ENCODE data around the gene TMEM43. TPM values are rescaled to one million over a fixed set of nuclear protein-coding genes. Genes with fewer than 3 reads are reported as not detected.

TMEM43 gene
- total RNA-seq, 5 donors from 2014 or later (not counting 1 experiment from before 2014, with no cell fraction given): 36.9 to 76.3 (median 63.6) TPM

DNA sequence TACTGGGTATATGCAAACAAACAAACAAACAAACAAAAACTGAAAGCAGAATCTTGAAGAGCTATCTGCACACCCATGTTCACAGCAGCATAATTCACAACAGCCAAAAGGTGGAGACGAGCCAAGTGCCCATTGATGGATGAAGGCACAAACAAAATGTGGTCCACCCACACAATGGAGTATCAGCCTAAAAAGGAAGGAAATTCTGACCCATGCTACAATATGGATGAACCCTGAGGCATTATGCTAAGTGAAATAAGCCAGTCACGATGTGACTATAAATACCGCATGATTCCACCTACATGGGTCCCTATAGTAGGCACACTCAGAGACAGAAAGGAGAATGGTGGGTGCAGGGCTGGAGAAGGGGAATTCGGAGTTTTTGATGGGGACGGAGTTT, 29.4 kb downstream of the TMEM43 start:
- Histone ChIP-seq H3K27ac (ENCODE audit: low read length) (no peak overlapping the region), H3K36me3 (ENCODE audit: control insufficient read depth in 2 of 2, extremely low read depth in 1 of 2, insufficient read depth in 1 of 2, low read length in 1 of 2) (peaks cover 7 to 71% of the 10 kb centered on the region in 2 donors), H3K4me1 (ENCODE audit: control insufficient read depth in 1 of 2, extremely low read depth in 1 of 2, insufficient read depth in 2 of 2, low read length in 2 of 2) (no peaks in the 10 kb centered on the region), H3K27me3 (replicated peaks in 1 of 2; ENCODE audit: control insufficient read depth in 2 of 2, extremely low read depth in 1 of 2, insufficient read depth in 2 of 2, low read length in 1 of 2) (no peaks in the 10 kb centered on the region), H3K4me3 (ENCODE audit: control insufficient read depth in 1 of 2, extremely low read depth in 1 of 2, low read length in 1 of 2) (no peak overlapping the region), H3K9me3 (no peaks in the 10 kb centered on the region)
- ATAC-seq (replicated peaks in 1 of 4) (no peak), DNase-seq (no peak)
- ChIA-PET CTCF (no interaction called here), POLR2A (no interaction called here)
- 100% methylated on average over 2 of the region's 5 CpGs for WGBS (ENCODE audit: insufficient coverage)
- H3K27ac Mint-ChIP-seq: peak overlapping the region in 1 of 2 donors; percentile 41
- H3K27me3 Mint-ChIP-seq: no peaks in the 10 kb centered on the region
- H3K36me3 Mint-ChIP-seq: peaks cover 66% of the 10 kb centered on the region
- H3K4me3 Mint-ChIP-seq: no peak overlapping the region
- H3K9me3 Mint-ChIP-seq: no peaks in the 10 kb centered on the region
- H3K4me1 Mint-ChIP-seq: peaks cover 20 to 35% (median 26%) of the 10 kb centered on the region in 3 donors

DNA sequence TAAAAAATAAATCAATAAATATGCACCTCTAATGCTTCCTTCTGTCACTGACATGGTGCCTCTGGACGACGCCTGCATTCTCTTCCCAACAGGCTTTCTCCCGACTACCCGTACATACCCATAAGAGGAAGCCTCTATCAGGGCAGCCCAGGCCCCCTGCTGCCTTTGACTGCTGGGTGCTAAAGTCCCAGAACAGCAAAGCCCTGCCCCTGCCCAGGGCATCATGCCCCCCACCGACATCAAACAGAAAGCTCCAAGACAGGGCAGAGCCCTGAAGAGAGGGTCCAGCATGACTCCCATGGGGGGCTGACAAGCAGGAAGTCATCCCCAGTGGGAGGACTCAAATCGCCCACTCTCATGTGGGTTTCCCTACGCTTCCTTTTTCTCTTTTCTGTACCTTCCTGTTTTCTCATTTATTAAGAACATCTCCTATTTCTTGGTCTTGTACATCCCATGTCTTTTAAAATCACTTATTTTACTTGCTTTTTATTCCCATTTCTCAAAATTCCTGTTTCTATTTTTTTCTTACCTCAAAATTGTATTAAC, 30.1 kb downstream of the TMEM43 start:
- Mint-ChIP-seq H3K4me1 (peaks cover 20 to 35% (median 26%) of the 10 kb centered on the region in 3 donors), H3K4me3 (no peak overlapping the region), H3K27ac (no peak overlapping the region), H3K36me3 (peaks cover 71% of the 10 kb centered on the region), H3K27me3 (no peaks in the 10 kb centered on the region), H3K9me3 (no peaks in the 10 kb centered on the region)
- Histone ChIP-seq H3K9me3 (no peaks in the 10 kb centered on the region), H3K27me3 (replicated peaks in 1 of 2; ENCODE audit: control insufficient read depth in 2 of 2, extremely low read depth in 1 of 2, insufficient read depth in 2 of 2, low read length in 1 of 2) (no peaks in the 10 kb centered on the region), H3K4me1 (ENCODE audit: control insufficient read depth in 1 of 2, extremely low read depth in 1 of 2, insufficient read depth in 2 of 2, low read length in 2 of 2) (no peaks in the 10 kb centered on the region), H3K4me3 (ENCODE audit: control insufficient read depth in 1 of 2, extremely low read depth in 1 of 2, low read length in 1 of 2) (no peak overlapping the region), H3K36me3 (ENCODE audit: control insufficient read depth in 2 of 2, extremely low read depth in 1 of 2, insufficient read depth in 1 of 2, low read length in 1 of 2) (peaks cover 10 to 75% of the 10 kb centered on the region in 2 donors), H3K27ac (ENCODE audit: low read length) (no peak overlapping the region)
- DNase-seq (no peak), ATAC-seq (replicated peaks in 1 of 4) (no peak)
- ChIA-PET CTCF (no interaction called here), POLR2A (interaction anchor here in 1 of 2 donors (1.1 kb wide), 1 partner anchor 12 kb away, joined by 4 read pairs; no protein-coding TSS in a partner anchor)
- 85% methylated on average over 7 of the region's 7 CpGs for WGBS (ENCODE audit: insufficient coverage)

DNA sequence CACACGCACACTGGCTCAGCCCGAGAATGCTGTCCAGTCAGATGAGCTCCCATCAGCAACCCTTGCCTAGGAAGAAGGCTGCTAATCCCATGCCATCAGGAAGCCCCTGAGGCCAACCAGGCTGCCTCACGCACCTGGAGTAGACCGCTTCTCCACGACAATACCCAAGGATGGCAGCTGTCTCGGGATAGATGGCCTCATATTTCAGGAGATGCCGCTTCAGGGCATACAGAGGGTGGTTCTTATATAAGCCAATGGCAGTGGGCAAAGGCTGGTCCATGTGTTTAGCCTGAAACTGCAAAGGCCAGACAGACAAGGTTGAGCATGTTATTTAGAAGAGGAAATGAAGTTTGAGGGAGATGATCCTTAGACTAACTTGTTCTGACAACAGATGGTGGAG, 31.3 kb downstream of the TMEM43 start:
- Histone ChIP-seq H3K9me3 (no peaks in the 10 kb centered on the region), H3K4me3 (ENCODE audit: control insufficient read depth in 1 of 2, extremely low read depth in 1 of 2, low read length in 1 of 2) (no peak overlapping the region), H3K27ac (ENCODE audit: low read length) (no peak overlapping the region), H3K36me3 (ENCODE audit: control insufficient read depth in 2 of 2, extremely low read depth in 1 of 2, insufficient read depth in 1 of 2, low read length in 1 of 2) (peaks cover 10 to 79% of the 10 kb centered on the region in 2 donors), H3K4me1 (ENCODE audit: control insufficient read depth in 1 of 2, extremely low read depth in 1 of 2, insufficient read depth in 2 of 2, low read length in 2 of 2) (no peaks in the 10 kb centered on the region), H3K27me3 (replicated peaks in 1 of 2; ENCODE audit: control insufficient read depth in 2 of 2, extremely low read depth in 1 of 2, insufficient read depth in 2 of 2, low read length in 1 of 2) (no peaks in the 10 kb centered on the region)
- ChIA-PET CTCF (no interaction called here), POLR2A (no interaction called here)
- WGBS (ENCODE audit: insufficient coverage): 94% methylated on average over 7 of the region's 7 CpGs
- Mint-ChIP-seq H3K4me1 (peaks cover 20 to 35% (median 26%) of the 10 kb centered on the region in 3 donors), H3K27me3 (no peaks in the 10 kb centered on the region), H3K27ac (peak overlapping the region; percentile 27 to 34), H3K9me3 (peaks cover 0 to 4% (median 2%) of the 10 kb centered on the region in 3 donors), H3K4me3 (no peak overlapping the region), H3K36me3 (peaks cover 75% of the 10 kb centered on the region)
- ATAC-seq (replicated peaks in 1 of 4) (no peak), DNase-seq (no peak)

DNA sequence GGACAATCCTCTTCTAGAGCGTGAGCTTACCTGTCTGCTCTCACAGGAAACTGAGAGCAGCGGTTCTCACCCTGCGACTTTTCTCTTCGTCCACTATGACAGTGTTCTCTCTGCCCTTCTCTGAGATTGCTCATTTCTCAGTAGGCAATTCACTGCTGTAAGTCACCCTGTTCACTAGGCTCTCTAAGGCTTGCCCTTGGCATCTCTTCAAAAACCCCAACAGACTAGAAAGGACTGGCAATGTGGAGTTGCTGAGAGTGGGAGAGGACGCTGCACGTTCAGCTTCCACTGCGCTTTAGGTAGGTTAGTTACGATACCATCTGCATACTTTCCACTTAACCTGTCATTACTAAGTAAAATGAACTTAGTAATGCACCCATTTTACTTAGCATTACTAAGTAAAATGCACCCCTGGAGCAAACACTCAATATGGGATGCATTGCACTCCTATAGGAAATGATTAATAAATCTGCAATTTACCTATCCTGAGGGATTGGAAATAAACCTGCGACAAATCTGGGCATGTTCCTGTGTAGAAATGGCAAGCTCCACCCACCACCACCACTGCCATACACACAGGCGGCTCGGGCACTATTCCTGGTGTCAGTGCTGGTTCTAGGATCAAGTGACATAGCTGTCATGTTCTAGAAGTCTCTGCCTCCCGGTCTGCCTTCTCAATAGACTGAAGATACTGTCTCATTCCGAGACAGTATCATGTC, 32.1 kb downstream of the TMEM43 start:
- no peak for ATAC-seq (replicated peaks in 1 of 4)
- Mint-ChIP-seq H3K27ac (peak overlapping the region in 1 of 2 donors; percentile 34), H3K4me3 (no peak overlapping the region), H3K9me3 (peaks cover 3 to 10% (median 7%) of the 10 kb centered on the region in 3 donors), H3K27me3 (no peaks in the 10 kb centered on the region), H3K4me1 (peaks cover 20 to 35% (median 29%) of the 10 kb centered on the region in 3 donors), H3K36me3 (peaks cover 83% of the 10 kb centered on the region)
- H3K27ac ChIP-seq (ENCODE audit: low read length): no peak overlapping the region
- peaks cover 10 to 79% of the 10 kb centered on the region in 2 donors for H3K36me3 ChIP-seq (ENCODE audit: control insufficient read depth in 2 of 2, extremely low read depth in 1 of 2, insufficient read depth in 1 of 2, low read length in 1 of 2)
- no peaks in the 10 kb centered on the region for H3K27me3 ChIP-seq (replicated peaks in 1 of 2; ENCODE audit: control insufficient read depth in 2 of 2, extremely low read depth in 1 of 2, insufficient read depth in 2 of 2, low read length in 1 of 2)
- H3K4me3 ChIP-seq (ENCODE audit: control insufficient read depth in 1 of 2, extremely low read depth in 1 of 2, low read length in 1 of 2): no peak overlapping the region
- H3K4me1 ChIP-seq (ENCODE audit: control insufficient read depth in 1 of 2, extremely low read depth in 1 of 2, insufficient read depth in 2 of 2, low read length in 2 of 2): no peaks in the 10 kb centered on the region
- DNase-seq: no peak
- CTCF ChIA-PET: no interaction called here
- 82% methylated on average over 6 of the region's 13 CpGs for WGBS (ENCODE audit: insufficient coverage)
- H3K9me3 ChIP-seq: no peaks in the 10 kb centered on the region
- POLR2A ChIA-PET: no interaction called here

DNA sequence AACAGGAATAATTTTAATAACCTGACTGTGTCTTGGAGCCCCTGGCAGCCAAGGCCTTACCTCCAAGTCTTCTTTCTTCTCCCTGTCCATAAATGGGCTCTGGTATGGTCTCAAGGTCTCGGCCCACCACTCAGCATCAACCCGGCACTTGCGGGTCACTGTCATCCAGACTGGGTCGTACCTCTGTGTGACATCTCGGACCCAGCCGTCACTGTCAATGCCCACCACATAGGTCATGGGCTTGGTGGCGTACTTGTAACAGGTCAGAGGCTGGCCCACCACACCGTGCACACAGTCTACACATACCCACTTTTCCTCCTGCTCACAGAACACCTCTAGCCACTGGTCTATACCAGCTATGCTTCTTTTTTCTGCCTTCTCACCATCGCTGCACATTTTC, 33.1 kb downstream of the TMEM43 start:
- Histone ChIP-seq H3K4me3 (ENCODE audit: control insufficient read depth in 1 of 2, extremely low read depth in 1 of 2, low read length in 1 of 2) (no peak overlapping the region), H3K27ac (ENCODE audit: low read length) (no peak overlapping the region), H3K27me3 (replicated peaks in 1 of 2; ENCODE audit: control insufficient read depth in 2 of 2, extremely low read depth in 1 of 2, insufficient read depth in 2 of 2, low read length in 1 of 2) (no peaks in the 10 kb centered on the region), H3K9me3 (peaks cover 3% of the 10 kb centered on the region), H3K4me1 (ENCODE audit: control insufficient read depth in 1 of 2, extremely low read depth in 1 of 2, insufficient read depth in 2 of 2, low read length in 2 of 2) (no peaks in the 10 kb centered on the region), H3K36me3 (ENCODE audit: control insufficient read depth in 2 of 2, extremely low read depth in 1 of 2, insufficient read depth in 1 of 2, low read length in 1 of 2) (peaks cover 10 to 80% of the 10 kb centered on the region in 2 donors)
- DNase-seq: no peak
- 99% methylated on average over 9 of the region's 9 CpGs for WGBS (ENCODE audit: insufficient coverage)
- Mint-ChIP-seq H3K27me3 (no peaks in the 10 kb centered on the region), H3K4me1 (peaks cover 20 to 35% (median 32%) of the 10 kb centered on the region in 3 donors), H3K27ac (no peak overlapping the region), H3K36me3 (peaks cover 85% of the 10 kb centered on the region), H3K9me3 (peaks cover 7 to 16% (median 7%) of the 10 kb centered on the region in 3 donors), H3K4me3 (no peak overlapping the region)
- no peak for ATAC-seq (replicated peaks in 1 of 4)
- ChIA-PET CTCF (interaction anchor here in 1 of 2 donors (0.8 kb wide), 1 partner anchor 33 kb away, joined by 3 read pairs; the partner anchor contains the start of genes CHCHD4 and TMEM43), POLR2A (interaction anchor here in 1 of 2 donors (0.8 kb wide), 1 partner anchor 9 kb away, joined by 3 read pairs; no protein-coding TSS in a partner anchor)

DNA sequence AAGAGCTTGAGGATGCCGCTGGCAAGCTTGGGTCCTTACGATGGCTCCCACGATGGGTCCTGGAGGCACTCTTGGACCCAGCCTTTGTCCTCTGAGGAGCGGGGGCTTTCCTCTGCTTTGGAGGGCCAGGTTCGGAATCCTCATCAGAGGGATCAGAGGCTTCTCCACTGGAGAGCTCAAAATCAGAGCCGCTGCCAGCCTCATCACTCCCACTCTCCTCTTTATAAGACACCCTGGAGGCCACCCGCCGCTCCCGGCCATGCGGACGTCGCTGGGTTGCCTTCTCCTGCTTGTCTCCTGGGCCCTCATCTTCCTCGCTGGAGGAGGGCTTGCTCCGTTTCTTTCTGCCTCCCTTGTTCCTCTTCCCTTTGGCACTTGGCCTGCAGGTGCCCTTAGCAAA, 33.5 kb downstream of the TMEM43 start:
- Histone ChIP-seq H3K9me3 (peaks cover 3% of the 10 kb centered on the region), H3K4me1 (ENCODE audit: control insufficient read depth in 1 of 2, extremely low read depth in 1 of 2, insufficient read depth in 2 of 2, low read length in 2 of 2) (no peaks in the 10 kb centered on the region), H3K36me3 (ENCODE audit: control insufficient read depth in 2 of 2, extremely low read depth in 1 of 2, insufficient read depth in 1 of 2, low read length in 1 of 2) (peaks cover 10 to 83% of the 10 kb centered on the region in 2 donors), H3K4me3 (ENCODE audit: control insufficient read depth in 1 of 2, extremely low read depth in 1 of 2, low read length in 1 of 2) (no peak overlapping the region), H3K27me3 (replicated peaks in 1 of 2; ENCODE audit: control insufficient read depth in 2 of 2, extremely low read depth in 1 of 2, insufficient read depth in 2 of 2, low read length in 1 of 2) (no peaks in the 10 kb centered on the region), H3K27ac (ENCODE audit: low read length) (no peak overlapping the region)
- no peaks in the 10 kb centered on the region for H3K27me3 Mint-ChIP-seq
- H3K27ac Mint-ChIP-seq: no peak overlapping the region
- H3K4me1 Mint-ChIP-seq: peaks cover 21 to 35% (median 32%) of the 10 kb centered on the region in 3 donors
- H3K36me3 Mint-ChIP-seq: peaks cover 88% of the 10 kb centered on the region
- DNase-seq (no peak), ATAC-seq (replicated peaks in 1 of 4) (no peak)
- CTCF ChIA-PET: no interaction called here
- 100% methylated on average over 10 of the region's 14 CpGs for whole genome bisulfite sequencing (ENCODE audit: insufficient coverage)
- no peak overlapping the region for H3K4me3 Mint-ChIP-seq
- H3K9me3 Mint-ChIP-seq: peaks cover 7 to 16% (median 7%) of the 10 kb centered on the region in 3 donors
- POLR2A ChIA-PET: interaction anchor here in 1 of 2 donors (0.8 kb wide), 1 partner anchor 9 kb away, joined by 3 read pairs; no protein-coding TSS in a partner anchor

Data from T-cell (primary cell).